Measurements from ENCODE around the gene SLK.

DNA sequence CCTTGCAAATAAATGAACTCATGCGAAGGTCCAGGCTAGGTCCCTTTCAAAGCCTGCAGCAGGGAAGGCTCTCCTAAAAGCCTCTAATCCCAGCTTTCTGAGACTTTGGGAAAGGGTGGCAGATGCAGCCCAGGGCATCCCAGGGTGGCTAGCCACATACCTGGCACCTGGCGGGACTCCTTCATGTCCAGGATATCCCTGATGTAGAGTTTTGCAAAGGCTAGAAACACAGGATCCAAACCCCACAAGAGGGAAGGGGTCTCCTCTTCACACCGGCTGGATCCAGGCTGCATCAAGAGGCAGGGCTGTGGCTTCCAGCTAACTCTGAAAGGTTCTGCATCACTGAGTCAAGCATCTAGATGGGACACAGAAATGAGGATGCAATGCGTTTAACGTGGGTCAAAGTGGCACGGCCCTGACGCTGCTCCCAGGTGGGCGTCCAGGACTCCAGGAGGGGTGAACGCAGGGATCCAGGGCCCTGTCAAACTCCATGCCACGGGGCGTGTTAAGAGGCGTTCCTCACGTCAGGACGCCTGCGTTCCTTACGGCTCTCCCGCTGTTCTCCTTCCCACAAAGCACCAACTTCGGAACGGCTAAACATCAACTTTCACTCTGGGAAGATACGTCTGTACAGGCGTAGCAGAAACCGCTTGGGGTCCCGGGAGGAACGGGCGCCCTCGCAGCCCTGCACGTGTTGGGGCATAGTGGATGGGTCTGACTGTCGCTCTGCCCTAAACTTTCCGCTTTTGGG, 49.5 kb upstream of the SLK start:
- TF ChIP-seq ZFX (IDR thresholded peaks at IDR 0.05; ENCODE audit: borderline replicate concordance), result no peak
- TF ChIP-seq, protein P1, sequence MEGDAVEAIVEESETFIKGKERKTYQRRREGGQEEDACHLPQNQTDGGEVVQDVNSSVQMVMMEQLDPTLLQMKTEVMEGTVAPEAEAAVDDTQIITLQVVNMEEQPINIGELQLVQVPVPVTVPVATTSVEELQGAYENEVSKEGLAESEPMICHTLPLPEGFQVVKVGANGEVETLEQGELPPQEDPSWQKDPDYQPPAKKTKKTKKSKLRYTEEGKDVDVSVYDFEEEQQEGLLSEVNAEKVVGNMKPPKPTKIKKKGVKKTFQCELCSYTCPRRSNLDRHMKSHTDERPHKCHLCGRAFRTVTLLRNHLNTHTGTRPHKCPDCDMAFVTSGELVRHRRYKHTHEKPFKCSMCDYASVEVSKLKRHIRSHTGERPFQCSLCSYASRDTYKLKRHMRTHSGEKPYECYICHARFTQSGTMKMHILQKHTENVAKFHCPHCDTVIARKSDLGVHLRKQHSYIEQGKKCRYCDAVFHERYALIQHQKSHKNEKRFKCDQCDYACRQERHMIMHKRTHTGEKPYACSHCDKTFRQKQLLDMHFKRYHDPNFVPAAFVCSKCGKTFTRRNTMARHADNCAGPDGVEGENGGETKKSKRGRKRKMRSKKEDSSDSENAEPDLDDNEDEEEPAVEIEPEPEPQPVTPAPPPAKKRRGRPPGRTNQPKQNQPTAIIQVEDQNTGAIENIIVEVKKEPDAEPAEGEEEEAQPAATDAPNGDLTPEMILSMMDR (IDR thresholded peaks at IDR 0.05), result no peak

Data from 22Rv1 (cell line).